Stimulated activated CD4-positive, alpha-beta T cell treated with anti-CD3 and anti-CD28 coated beads, Interleukin-2, amount 100 ng/mL, for 48 hours (primary cell): ENCODE data around the gene KIRREL1.

ENCODE experiments used
- DNase-seq, 2 donors: peaks; one replicate each; pipeline ENCODE4 v3.0.0-alpha.2; 2020

Gene KIRREL1

DNA sequence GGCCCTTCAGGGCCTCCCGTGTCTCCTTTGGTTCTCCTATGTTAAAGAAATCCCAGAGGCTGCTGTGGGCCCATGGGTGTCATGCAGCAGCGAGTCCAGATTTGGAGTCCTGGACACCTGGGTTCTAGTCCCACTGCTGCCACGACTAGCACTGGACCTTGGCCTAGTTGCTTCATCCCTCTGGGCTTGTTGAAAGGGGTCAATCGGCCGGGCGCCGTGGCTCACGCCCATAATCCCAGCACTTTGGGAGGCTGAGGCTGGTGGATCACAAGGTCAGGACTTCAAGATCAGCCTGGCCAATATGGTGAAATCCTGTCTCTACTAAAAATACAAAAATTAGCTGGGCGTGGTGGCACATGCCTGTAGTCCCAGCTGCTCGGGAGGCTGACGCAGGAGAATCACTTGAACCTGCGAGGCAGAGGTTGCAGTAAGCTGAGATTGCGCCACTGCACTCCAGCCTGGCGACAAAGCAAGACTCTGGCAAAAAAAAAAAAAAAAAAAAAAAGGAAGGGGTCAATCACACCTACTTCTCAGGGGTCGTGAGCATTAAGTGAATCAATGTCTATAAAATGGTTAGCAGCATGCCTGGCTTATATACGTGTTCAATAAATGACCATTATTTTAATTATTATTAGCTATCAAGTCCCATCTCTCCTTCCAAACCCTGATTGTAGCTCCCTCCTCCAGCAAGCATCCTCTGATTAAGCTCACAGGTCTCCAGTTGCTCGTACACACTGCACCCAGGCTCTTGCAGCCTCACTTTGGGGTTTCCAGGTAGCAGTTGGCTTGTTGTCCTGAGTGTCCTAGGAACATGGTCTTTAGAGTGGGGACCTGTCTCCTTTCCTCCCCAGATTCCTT is 43.8 kb downstream of the KIRREL1 start:
- DNase-seq, result no peak

DNA sequence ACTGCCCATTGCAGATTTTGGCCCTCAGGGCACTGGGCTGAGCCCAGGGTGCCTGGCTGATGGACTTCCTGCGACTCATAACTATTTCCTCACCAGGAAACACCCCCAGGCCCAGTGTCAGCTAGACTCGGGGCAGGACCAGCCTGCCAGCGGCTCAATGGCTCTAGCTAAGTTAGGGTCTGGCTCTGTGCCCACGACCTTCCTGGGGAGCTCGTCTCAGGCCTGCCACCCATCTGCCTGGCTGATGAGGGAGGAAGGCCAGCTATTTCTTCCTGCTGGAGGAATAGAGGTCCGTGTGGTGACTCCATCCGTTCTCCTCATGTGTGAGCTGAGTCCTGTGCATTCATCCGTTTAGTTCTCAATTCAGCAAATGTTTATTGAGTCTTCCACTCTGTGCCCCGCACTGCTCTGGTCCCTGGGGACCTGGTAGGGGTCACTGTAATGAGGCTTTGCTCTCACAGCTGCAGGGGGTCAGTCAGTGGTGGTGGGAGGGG is 44.5 kb downstream of the KIRREL1 start:
- no peak for DNase-seq

DNA sequence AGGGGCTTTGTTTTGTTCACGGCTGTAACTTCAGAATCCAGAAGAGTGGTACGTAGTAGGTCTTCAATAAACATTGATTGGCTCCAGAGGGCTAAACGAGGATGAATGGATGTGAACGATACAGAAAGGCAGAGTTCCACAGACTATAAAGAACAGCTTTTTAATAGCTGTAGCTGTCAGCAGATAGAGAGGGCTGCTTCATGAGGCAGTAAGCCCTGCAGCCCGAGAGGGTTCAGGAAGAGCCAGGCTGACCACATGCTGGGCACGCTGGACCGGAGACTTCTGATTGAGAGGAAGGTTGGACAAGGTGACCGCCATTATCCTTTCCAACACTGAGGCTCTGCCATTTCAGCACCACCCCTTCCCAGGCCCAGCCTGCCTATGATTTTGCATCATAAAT is 45.3 kb downstream of the KIRREL1 start:
- DNase-seq, result no peak

DNA sequence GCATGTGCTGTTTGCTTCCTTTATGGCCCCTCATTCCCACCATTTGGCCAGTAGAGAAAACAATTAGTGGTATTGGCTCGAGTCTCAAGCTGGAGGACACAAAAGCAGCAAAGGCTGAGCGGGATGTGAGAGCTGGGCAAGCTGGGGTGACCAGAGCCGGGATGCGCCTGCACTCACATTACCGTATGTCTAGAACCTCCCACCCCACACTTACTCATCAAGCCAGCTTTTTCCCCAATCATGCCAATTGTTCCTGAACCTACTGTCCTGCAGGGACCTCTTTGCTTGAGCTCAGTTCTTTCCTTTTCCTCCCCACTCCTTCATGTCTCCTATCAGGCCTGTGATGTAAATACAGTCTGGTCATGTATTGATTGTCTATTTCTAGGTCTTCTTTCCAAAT is 45.9 kb downstream of the KIRREL1 start:
- no peak for DNase-seq

DNA sequence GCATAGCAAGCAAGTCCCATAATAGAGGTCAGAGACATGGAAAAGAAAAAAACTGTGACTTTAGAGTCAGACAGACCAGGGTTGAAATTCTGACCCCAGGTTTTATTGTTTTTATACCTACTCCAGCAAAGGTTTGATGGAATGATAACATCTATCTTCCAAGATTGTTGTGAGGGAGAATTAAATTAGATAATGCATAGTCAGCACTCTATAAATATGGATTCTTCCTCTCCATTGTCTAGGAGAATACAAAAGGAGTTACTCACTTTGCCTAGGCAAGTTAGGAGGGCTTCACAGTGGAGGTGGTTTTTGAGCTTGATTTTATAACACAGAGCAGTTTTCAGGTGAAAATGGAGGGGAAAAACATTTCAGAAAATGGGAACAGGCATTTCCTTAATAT is 46.9 kb downstream of the KIRREL1 start:
- DNase-seq, result no peak

DNA sequence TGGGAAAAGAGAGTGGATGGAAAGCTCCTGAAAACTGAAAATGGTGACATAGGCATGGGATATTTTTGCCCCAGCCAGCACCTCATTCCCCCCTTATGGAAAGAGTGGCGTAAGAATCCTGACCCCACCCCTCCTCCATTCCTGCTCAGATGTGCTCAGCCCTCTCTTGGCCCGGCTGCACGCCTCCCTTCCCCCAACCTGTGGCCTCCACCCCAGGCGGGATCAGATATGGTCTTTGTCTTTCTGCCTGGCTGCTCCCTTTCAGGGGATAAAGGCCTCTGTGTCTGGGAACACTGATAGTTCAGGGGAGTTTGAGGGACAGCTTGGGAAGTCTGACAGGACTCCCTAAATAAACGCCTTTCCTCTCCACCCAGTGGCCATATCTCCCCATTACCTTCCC is 49.8 kb downstream of the KIRREL1 start:
- no peak for DNase-seq

DNA sequence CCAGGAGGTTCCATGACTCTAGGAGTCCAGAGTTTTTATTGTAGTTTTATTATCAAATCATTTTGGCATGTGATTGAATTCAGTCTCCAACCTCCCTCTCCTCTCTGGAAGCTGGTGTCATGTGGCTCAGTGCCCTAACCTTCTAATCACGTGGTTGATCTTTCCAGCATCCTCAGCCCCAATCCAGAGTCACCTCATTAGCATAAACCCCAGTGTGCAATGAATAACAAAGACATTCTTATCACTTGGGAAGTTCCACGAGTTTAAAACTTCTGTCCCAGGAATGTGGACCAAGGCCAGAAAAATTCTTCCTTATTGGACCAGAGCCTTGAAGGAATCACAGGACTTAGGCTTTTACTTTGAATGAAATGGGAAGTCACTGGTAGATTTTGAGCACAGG is 52.2 kb downstream of the KIRREL1 start:
- DNase-seq, result no peak

DNA sequence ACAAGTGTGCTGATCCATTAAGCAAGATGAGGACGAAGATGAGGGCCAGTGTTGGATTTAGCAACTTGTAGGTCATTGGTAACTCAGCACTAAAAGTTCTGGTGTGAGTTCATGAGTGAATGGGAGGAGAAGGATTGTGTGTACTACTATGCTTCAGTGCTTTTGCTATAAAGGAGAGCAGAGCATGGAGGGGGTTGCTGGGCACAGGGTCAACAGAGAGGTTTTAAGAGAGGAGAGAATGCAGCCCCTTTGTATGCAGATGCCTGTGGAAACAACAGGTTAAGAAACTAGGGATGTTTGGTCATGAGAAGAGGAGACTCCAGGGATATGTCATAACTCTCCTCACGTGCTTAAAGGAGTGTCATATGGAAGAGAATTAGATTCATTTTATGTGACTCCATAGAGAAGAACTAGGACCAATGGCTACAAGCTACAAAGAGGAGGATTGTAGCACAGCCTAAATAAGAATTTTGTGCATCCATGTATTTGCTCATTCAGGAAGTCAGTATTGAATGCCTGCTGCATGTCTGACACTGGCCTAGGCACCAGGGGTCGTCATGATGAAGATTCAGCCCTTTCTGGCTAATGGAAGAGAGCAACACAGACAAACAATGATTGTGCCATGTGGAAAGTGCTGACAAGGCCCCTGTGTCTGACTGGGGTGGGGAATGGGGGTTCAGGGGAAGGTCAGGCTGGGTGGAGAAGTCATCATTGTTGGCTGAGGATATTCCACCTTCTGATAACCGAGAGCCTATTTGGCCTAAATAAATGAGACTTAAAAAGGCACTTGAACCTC is 53.5 kb downstream of the KIRREL1 start:
- DNase-seq, result no peak

DNA sequence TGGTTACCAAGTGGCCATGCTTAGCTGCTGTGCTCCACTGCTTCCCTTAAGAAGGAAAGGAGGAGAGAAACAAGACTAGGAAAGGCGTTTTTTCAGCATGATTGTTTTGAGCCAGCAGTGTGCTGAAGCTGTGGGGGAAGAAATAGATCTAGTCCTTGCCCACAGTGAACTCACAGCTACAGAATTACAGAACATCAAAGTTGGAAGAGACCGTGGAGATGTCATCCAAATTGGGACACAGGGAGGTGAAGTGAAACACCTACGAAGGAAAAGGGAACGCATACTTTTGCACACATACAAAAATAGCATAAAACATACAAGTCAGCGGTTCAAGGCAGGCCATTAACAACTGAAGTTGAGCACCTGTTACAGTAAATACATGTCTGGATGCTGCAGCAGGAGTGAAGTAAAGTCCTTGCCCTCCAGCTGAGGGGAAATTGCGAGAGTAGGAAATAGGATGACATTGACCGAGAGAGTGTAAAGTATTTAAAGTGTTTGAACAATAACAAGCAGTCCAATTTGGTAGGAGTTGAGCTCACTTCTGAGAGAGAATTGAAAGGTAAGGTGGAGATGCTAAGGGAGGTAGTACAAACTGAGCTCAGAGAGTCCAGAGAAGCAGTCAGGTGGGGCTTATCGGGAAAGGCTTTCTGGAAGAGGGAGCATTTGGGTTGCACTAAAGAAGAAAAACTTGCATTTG is 55.1 kb downstream of the KIRREL1 start:
- no peak for DNase-seq

DNA sequence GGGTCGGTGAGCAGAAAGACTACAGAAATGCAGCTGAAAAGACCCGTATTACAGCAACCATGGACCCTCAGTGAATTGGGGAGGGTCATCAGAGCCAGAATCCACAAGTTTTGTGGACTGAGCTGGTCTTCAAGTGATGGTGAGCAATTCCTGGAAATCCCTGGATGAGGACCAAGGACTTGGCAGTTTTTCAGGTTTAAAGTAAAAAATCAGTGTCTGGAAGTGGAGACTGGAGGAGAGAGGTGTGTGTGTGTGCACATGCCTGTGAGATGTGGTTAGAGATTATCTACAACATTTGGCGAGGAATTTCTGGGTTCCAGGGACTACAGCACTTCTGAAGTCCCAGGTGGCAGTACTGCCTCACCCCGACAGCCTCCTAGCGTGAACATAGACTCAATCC is 56.4 kb downstream of the KIRREL1 start:
- no peak for DNase-seq

DNA sequence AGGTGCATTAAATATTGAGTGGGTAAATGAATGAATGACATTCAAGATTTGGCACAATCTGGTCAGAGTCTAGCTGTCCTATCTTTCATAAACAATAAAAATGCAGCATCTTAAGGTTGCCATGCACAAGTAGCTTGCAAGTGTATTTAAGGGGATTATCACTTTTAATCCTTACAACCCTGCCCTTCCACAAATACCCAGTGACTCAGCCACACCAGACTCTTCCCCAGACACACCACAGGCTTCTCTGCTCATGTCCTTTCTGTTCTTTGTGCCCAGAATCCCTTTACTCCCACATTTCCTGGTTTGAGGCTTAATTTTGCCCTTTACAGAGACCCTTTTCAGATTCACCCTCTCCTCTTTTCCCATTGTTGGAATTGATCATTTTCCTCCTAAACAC is 59.8 kb downstream of the KIRREL1 start:
- no peak for DNase-seq

DNA sequence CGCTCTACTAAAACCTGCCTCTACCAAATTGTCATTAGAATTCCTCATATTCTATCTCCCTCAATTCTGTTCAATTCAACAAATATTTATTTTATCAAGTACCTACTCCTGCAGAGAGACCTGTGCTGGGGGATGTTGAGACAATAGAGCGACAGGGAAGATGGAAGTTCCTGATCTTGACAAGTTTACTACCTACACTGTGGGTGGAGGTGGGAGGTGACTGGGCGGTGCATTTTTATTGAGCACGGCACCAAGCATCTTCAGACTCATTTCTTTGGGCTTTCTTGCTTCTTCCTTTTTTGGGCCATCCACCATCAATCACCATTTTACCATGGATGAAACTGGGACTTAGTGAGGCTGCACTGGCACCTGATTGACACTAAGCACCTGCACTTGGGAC is 61.3 kb downstream of the KIRREL1 start:
- no peak for DNase-seq

DNA sequence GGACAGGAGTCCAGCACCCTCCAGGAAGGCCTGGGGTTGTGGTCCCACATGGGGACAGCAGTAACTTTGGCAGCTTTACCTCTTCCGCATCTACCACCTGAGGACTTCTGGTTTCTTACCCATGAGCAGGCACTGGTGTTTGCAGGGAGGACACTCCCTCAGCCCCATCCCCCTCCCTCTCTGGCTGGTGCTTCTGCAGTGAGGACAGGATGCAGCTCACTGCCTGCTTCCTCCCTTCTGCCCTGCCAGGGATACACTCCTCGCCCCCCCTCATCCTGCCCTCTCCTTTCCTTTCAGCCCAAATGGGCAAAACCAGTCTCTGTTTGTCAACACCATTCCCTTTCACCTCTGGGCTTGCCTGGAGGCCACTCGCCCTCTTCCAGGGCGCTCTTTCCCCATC is 62.4 kb downstream of the KIRREL1 start:
- no peak for DNase-seq

DNA sequence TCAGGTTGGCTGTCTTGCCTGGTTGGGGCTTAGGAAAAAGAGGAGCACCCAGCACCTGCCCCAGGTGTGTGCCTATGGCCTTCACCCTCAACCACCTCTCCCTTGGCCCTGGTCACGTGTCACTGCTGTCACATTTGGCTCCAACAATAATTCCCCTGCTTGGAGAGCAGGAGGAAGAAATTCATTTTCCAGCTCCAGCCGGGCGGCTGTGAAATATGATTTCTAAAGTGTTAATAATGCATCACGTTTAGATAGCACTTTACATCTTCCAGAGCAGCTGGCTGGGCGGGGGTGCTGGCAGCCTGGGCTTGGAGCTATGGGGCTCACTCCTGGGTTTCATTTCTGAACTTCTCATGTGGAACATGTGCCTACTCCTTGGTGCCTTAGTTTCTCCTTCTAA is 63.1 kb downstream of the KIRREL1 start:
- no peak for DNase-seq

DNA sequence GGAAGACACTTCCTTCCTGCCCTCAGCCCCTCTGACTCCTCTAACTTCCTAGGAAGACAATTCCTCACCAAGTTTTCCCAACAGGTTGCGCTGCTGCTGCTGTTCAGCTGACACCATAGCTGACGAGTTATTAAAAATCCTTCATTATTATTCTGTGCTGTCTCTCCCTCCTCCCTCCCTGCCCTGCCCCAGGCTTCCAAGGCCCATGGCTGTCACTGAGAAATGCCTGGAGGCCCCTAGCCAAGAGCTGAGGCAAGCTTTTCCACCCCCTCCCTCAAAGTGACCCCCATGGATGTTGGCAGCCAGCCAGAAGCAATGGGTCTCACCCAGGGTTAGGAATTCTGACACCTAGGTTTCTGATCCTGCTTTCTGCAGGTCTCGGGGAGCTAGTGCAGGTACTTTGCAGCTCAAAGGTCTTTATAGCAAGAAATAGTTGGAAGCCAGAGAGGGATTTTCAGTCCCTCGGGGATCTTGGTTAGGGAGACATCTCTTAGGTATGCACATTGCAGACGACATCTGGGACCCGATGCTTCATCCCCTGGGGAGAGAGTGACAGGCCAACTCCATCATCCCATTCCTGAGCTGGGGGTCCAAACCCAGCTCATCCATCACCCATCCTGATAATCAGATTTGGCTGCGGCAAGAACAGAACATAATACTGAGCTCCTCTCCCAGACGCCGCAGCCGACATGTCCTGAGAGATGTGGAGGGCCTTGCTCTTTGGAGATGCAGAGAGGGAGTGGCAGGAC is 65.0 kb downstream of the KIRREL1 start:
- DNase-seq, result no peak

DNA sequence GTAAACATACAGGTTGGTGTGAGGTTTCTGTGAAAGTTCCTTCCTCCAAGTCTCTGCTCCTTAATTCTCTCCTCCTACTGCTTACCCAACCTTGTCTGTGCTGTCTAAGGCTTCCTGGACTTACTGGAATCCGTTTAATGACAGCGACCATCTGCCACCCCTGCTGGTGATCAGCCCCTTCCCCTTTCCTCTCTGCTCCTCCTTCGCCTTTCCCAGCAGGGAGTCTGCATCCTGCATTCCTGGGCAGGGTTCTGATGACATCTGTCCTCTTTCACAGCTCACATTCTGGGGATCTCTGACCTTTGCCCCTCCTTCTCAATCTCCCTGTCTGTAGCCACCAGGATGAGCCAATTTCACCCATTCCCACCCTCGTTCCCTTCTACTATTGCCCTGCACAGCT is 66.5 kb downstream of the KIRREL1 start:
- no peak for DNase-seq

DNA sequence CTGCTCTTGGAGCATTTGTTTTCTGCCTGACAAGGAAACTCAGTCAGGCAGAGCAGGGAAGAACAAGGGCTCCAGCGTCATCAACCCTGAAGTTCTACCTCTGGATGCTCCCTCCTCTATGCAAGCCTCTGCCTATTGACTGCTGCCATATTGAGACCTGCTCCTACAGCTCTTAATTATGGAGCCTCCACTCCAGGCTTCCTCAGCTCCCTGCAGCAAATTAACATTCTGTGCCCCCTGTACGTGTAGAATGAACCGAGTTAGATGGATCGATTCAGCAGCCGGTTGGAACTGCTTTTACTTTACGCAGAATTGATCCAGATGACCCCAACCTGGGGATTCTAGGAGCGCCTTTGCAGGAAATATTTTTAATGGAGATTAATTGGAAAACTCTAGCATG is 68.7 kb downstream of the KIRREL1 start:
- DNase-seq, result no peak

DNA sequence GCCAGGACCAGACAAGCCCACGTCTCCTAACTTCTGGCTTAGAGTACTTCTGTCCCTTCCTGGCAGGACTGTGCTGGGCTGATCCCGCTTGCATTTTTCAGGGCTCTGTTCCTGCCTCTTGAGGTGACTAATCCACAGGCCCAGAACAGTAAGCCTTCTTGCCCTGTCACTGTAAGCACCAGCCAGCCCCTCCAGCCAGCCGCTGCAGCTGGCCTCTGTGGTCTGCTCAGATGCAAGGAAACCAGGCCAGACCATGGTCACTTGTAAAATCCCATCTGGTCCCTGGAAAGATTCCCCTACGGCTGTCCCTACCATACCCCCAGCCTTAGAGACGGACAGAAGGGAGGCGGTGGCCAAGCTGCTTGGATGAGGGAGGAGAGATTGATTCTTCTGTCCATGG is 74.2 kb downstream of the KIRREL1 start:
- no peak for DNase-seq

DNA sequence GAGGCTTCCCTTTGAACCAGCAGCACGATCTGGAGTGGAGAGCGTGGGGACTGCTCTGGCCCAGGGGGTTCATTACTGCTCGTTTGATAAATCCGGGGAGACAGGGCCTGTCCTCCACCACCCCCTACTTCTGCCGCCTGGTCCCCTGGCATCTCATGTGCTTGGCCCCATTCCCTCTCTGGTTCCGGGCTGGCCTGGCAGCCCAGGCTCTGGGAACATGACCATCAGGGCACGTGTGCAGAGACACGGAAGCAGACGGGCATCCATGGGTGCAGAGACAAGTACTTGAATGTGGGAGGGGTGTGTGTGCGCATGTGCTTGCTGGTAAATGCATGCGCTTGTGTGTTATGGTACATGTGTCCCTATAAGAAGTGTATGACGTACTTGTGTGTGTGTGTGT is 75.5 kb downstream of the KIRREL1 start:
- no peak for DNase-seq

DNA sequence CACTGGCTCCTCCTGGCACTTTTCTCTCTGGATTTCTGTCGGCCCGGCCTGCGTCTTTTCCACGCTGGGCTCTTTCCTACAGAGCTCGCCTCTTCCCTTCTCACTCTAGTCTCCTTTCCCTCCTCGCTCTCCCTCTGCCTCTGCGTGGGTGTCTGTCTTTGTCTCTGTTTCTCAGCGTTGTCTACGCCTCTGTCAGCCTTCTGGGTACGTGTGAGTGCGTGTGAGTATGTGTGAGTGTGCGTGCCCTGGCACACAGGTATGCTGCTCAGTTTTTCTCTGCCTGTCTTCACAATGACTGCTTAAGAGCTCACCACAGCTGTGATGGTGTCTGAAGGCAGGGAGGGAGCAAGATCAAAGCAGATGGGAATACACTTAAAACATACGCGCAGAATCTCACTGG is 77.7 kb downstream of the KIRREL1 start:
- no peak for DNase-seq

DNA sequence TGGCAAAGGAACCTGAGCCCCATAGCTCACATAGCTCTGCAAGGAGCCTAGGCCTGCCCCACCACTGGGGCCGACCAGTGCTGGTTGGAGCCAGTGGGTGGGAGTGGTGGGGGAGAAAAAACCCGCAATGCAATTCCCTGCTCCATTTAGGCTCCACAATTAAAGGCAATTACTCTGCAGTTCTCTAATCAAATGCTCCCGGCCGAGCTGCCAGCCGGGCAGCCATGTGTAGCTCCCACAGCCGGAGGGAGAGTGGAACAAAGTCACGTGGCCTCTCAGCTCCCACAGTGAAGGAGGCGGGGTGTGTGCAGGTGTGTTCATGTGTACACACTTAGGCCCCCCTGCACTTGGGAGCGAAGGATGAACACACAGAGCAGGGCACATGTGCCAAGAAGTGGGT is 81.6 kb downstream of the KIRREL1 start:
- DNase-seq, result no peak

DNA sequence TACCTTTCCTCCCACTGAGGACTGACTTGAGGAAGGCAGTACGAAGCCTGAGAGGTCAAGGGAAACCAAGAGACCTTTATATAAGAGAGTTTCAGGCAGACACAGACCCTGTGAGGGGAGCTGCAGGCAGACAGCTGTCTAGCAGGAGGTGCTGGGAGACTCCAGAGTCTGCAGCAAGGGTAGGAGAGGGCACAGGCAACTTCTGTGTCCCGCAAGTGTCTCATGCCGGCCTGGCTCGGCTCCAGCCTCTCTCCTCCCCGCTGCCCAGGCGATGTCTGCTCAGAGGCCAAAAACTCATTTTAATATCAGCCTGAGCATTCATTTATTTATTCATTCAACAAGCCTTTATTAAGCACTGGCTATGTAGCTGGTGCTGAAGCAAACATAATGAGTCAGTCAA is 83.0 kb downstream of the KIRREL1 start:
- DNase-seq, result no peak
